HepG2 (cell line): Measurements from ENCODE around the gene RPL18.

Experiments
- CTCF ChIP-seq: sonication (generic); formaldehyde crosslinking; IDR thresholded peaks from 2 replicates; pipeline ENCODE4 v1.5.0; 2020; ENCODE audit warnings: mild to moderate bottlenecking, missing genetic modification reagents, moderate library complexity
- ELF4 ChIP-seq: sonication (generic); formaldehyde crosslinking; IDR thresholded peaks from 2 replicates; pipeline ENCODE4 v1.5.0; 2020; ENCODE audit warnings: missing genetic modification reagents, mild to moderate bottlenecking, moderate library complexity, borderline replicate concordance
- ETV5 ChIP-seq: IDR thresholded peaks from 2 replicates; pipeline ENCODE4 v1.6.1; 2018; ENCODE audit warnings: missing biosample characterization, missing genetic modification reagents, inconsistent platforms, borderline replicate concordance
- HOXA3 ChIP-seq: sonication (generic); formaldehyde crosslinking; IDR thresholded peaks from 2 replicates; pipeline ENCODE4 v1.5.0; 2020; ENCODE audit warnings: missing genetic modification reagents
- KAT7 ChIP-seq: IDR thresholded peaks from 2 replicates; pipeline ENCODE4 v1.6.1; 2018; ENCODE audit warnings: borderline replicate concordance, missing compliant biosample characterization
- PRPF4 ChIP-seq: fragments of 200-400 bp; formaldehyde crosslinking; IDR thresholded peaks from 2 replicates; pipeline ENCODE4 v1.6.1; 2016; ENCODE audit warnings: low read length, low read depth; ENCODE audit not compliant: poor library complexity, severe bottlenecking
- RBM22 ChIP-seq: fragments of 200-400 bp; formaldehyde crosslinking; optimal IDR thresholded peaks from 2 replicates; pipeline ENCODE3; 2017; ENCODE audit warnings: mild to moderate bottlenecking, low read length, moderate library complexity
- TCF7 ChIP-seq: sonication (generic); IDR thresholded peaks from 2 replicates; pipeline ENCODE4 v1.6.1; 2016; ENCODE audit warnings: antibody characterized with exemption, low read depth
- ZNF670 ChIP-seq: sonication (generic); formaldehyde crosslinking; IDR thresholded peaks from 2 replicates; pipeline ENCODE4 v1.8.0; 2022; ENCODE audit warnings: mild to moderate bottlenecking, missing genetic modification reagents, borderline replicate concordance
- TF ChIP-seq, protein P1 (sequence below), 2 experiments: sonication (generic) in 1 of 2; formaldehyde crosslinking in 1 of 2; IDR thresholded peaks; 2 replicates each; pipeline versions ENCODE4 v1.5.1 to v1.6.1; 2011 to 2020; ENCODE audit warnings: borderline replicate concordance in 1 of 2, low read depth in 1 of 2, low read length in 1 of 2, mild to moderate bottlenecking in 1 of 2, missing genetic modification reagents in 1 of 2, moderate library complexity in 1 of 2

DNA sequence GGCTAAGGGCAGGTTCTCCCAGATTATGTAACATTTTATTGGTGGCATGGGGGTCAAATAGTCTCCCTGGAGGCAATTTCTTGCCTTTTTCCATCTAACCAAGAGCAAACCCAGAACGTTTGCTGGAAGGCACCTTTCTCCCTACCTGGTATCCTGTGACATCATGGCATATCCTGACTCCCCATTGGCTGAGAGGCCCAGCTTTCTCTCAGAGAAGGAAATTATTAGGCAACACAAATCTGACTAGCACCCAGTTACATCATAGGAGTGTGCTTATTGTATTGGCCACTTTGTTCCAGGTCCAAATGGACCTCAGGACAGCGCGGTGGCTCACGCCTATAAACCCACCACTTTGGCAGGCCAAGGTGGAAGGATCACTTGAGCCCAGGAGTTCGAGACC lies 40.8 kb upstream of the RPL18 start:
- TF ChIP-seq ZNF670 (CRISPR knock-in tag) (no peak), CTCF (no peak), RBM22 (no peak), PRPF4 (no peak), ELF4 (no peak), TCF7 (no peak), HOXA3 (CRISPR knock-in tag) (no peak), ETV5 (CRISPR knock-in tag) (no peak), KAT7 (no peak)
- TF ChIP-seq, protein P1, sequence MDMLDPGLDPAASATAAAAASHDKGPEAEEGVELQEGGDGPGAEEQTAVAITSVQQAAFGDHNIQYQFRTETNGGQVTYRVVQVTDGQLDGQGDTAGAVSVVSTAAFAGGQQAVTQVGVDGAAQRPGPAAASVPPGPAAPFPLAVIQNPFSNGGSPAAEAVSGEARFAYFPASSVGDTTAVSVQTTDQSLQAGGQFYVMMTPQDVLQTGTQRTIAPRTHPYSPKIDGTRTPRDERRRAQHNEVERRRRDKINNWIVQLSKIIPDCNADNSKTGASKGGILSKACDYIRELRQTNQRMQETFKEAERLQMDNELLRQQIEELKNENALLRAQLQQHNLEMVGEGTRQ (IDR thresholded peaks at IDR 0.05; ENCODE audit: low read depth, low read length): no peak
- TF ChIP-seq, protein P1 (CRISPR knock-in tag; IDR thresholded peaks at IDR 0.05; ENCODE audit: borderline replicate concordance): no peak
